ENCODE results near the gene WIPF2. TPM values are rescaled to one million over a fixed set of nuclear protein-coding genes. Genes with fewer than 3 reads are reported as not detected.
A peak's percentile ranks its signal among the peaks of the same experiment; 100 is the strongest.
"Not testable (repeated sequence)": the region's sequence is repeated elsewhere in the genome, so short reads cannot be mapped to it uniquely, and the experiment has no call there.

Gene WIPF2
- polyA plus RNA-seq, 6 donors from 2014 or later, result 2.9 to 11.4 (median 9.2) TPM

DNA sequence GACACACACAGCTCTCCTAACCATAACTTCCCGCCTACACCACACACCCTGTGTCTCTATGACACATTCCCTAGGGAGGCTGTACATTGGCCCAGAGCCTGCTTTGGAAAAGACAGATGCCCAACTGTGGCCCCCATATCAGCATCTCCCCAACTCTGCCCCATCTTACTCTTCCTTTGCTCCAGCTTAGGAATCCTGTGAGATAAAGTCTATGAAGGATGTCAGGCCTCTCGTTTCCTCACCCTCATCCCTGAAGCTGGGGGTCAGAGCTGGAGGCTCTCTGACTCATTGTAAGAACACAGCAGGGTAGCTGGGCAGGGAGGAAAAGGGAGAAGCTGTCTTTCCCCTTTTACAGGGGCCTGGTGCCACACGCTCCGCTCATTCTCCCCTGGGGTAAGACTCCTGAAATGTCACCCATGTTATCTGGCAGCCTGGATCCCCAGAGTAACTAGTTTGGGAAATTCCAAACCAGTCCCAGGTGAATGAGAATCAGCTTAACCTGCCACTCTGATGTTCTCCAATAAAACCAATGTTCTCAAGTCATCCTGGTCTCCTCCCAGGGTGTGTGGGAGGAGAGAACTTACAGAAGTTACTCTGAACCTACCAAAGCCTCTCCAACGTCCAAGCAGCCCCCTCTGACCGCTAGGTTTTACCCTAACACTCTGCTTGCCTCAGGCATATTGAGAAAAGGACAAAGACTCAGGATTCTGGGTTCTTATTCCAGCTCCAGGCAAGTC lies 39.0 kb upstream of the WIPF2 start:
- Mint-ChIP-seq H3K4me1 (peaks cover 11 to 14% (median 12%) of the 10 kb centered on the region in 3 donors), H3K27me3 (no peaks in the 10 kb centered on the region), H3K9me3 (no peaks in the 10 kb centered on the region), H3K36me3 (no peaks in the 10 kb centered on the region), H3K27ac (peak overlapping the region in 2 of 6 donors; percentile 39 to 44), H3K4me3 (peak overlapping the region in 4 of 8 donors; percentile 10 to 65 (median 51))
- DNase-seq (no peak), ATAC-seq (ENCODE audit: low read depth in 2 of 2) (no peak)

DNA sequence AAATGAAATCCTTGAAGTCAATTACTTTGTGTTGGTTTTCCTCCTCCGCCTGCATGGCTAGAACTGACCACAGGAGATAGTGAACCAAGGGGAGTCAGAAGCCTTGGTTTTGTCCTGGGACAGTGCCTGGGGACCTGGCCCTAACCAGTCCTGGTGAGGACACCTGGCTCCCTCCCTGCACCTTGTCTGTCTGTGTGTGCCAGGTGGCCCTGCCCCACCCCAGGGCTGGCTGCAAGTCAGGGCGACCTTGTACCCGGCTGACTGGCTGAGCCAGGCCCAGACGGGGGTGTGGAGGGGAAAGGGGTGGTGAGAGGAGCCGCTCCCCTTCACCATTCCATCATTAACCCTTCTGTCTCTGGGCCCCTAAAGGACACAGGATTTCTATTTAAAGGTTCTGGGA lies 38.4 kb upstream of the WIPF2 start:
- Mint-ChIP-seq H3K4me3 (peak overlapping the region in 1 of 8 donors; percentile 15), H3K4me1 (peaks cover 11 to 14% (median 12%) of the 10 kb centered on the region in 3 donors), H3K36me3 (no peaks in the 10 kb centered on the region), H3K27ac (peak overlapping the region in 1 of 6 donors; percentile 27), H3K27me3 (no peaks in the 10 kb centered on the region), H3K9me3 (no peaks in the 10 kb centered on the region)
- no peak for DNase-seq
- no peak for ATAC-seq (ENCODE audit: low read depth in 2 of 2)

DNA sequence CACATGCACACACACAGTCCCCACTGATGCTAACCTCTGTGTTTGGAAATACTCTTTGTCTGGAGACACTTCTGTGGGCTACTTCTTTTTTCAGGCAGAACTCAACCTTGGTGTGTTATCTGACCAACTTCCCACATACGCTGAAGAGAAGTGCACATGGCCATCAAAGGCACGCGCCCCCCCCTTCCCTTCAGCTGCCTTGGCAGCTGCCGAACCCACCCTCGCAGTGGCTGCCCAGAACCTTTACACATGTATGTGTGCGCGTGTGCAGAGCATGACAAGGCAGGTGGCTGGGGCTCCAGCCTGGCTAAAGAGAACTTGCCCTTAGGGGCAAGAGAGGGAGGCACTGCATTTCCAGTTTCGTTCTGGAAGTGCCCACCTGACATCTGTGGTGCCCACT lies 37.9 kb upstream of the WIPF2 start:
- H3K4me3 Mint-ChIP-seq, result no peak overlapping the region
- no peak for ATAC-seq (ENCODE audit: low read depth in 2 of 2)

DNA sequence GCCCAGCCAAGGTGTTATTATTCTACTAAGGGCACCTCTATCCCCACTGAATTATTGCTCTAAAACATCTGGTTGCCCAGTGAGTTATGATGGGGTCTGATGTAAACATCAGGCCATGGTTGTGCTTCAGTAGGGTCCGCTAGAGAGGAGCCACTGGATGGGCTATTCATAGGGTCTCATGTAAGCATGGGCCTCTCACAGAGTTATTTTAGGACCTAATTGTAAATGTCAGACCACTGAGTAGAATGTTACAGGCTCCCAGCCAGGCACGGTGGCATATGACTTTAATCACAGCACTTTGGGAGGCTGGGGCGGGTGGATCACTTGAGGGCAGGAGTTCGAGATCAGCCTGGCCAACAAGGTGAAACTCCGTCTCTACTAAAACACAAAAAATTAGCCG lies 36.5 kb upstream of the WIPF2 start:
- no peaks in the 10 kb centered on the region for H3K36me3 Mint-ChIP-seq
- H3K27me3 Mint-ChIP-seq, result no peaks in the 10 kb centered on the region
- no peaks in the 10 kb centered on the region for H3K9me3 Mint-ChIP-seq
- H3K4me1 Mint-ChIP-seq, result peaks cover 3 to 5% (median 5%) of the 10 kb centered on the region in 3 donors
- no peak for DNase-seq
- H3K4me3 Mint-ChIP-seq, result no peak overlapping the region
- no peak for ATAC-seq (ENCODE audit: low read depth in 2 of 2)
- H3K27ac Mint-ChIP-seq, result no peak overlapping the region

More for the DNA sequence above, 37.9 kb upstream of the WIPF2 start:
- H3K4me1 Mint-ChIP-seq, result peaks cover 11 to 14% (median 12%) of the 10 kb centered on the region in 3 donors
- H3K9me3 Mint-ChIP-seq, result no peaks in the 10 kb centered on the region
- no peak overlapping the region for H3K27ac Mint-ChIP-seq
- DNase-seq, result no peak
- H3K36me3 Mint-ChIP-seq, result no peaks in the 10 kb centered on the region
- H3K27me3 Mint-ChIP-seq, result no peaks in the 10 kb centered on the region

DNA sequence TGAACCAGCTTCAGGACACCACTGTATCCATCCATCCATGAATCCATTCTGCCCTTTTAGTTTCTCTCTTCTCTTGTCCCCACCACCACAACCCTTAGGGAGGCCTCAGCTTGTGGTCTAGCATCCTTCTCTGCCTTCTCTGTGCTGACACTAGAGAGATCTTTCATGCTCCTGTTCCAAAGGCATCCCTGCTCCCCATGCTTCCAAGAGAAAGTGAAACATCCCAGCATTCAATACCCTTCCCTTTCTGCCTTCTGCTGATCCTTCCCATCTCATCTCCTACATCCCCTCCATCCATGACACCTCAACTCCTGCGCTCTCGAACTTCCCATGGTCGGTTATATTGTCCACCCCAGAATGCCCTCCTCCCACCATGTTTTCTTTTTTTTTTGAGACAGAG lies 31.9 kb upstream of the WIPF2 start:
- Mint-ChIP-seq H3K4me3 (peak overlapping the region in 1 of 8 donors; percentile 3), H3K27ac (peak overlapping the region in 1 of 6 donors; percentile 78), H3K36me3 (no peaks in the 10 kb centered on the region), H3K27me3 (no peaks in the 10 kb centered on the region), H3K4me1 (peaks cover 8 to 18% (median 11%) of the 10 kb centered on the region in 3 donors), H3K9me3 (no peaks in the 10 kb centered on the region)
- DNase-seq (no peak), ATAC-seq (ENCODE audit: low read depth in 2 of 2) (no peak)

DNA sequence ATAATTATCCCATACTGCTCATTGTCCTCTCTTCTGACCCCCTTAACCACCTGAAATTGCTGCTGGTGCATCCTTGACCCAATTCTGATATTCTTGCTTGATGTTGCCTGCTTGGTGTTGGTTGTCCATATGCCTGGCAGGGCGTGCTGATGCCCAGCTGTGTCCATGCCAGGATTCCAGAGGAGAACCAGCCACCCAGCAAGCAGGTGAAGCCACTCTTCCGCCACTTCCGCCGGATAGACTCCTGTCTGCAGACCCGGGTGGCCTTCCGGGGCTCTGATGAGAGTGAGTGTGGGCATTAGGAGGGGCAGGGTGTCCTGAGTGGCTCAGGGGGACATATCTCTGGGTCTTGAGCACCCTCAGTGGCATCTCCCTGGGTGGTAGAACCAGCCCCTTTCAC lies 30.4 kb upstream of the WIPF2 start:
- H3K4me3 Mint-ChIP-seq, result peak overlapping the region in 1 of 8 donors; percentile 68
- no peaks in the 10 kb centered on the region for H3K36me3 Mint-ChIP-seq
- H3K27me3 Mint-ChIP-seq, result peaks cover 0 to 6% (median 0%) of the 10 kb centered on the region in 3 donors
- H3K27ac Mint-ChIP-seq, result peak overlapping the region in 1 of 6 donors; percentile 34
- no peaks in the 10 kb centered on the region for H3K9me3 Mint-ChIP-seq
- H3K4me1 Mint-ChIP-seq, result peaks cover 8 to 19% (median 11%) of the 10 kb centered on the region in 3 donors
- no peak for DNase-seq
- ATAC-seq (ENCODE audit: low read depth in 2 of 2), result no peak

DNA sequence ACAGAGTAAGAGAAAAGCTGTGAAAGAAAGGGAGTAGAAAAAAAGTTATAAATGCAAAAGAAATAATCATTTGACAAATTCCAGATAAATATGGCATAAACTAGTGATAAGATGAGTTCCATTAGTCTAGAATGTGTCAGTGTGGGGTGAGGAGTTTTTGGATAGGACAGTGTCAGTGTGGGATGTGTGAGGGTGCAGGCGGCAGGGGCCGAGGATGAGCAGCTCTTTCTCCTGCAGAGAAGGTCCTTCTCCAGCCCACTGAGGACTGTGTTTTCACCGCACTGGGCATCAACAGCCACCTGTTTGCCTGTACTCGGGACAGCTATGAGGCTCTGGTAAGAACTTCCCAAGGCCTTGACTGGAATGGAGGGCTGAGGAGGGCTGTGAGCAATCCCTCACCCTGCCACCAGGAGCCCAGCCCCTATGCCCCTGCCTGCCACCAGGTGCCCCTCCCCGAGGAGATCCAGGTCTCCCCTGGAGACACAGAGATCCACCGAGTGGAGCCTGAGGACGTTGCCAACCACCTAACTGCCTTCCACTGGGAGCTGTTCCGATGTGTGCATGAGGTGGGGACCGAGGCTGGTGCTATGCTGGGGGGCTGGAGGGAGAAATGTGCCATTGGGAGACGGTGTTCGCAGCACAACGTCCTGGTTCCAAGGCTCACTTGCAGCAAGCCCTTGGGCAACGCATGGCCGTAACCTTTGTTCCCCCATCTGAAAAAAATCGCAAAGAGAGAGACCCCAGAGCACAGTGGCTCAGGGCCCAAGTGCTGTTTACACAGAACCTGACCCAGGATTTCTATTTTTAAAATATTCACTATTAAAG lies 28.7 kb upstream of the WIPF2 start:
- peak; percentile 31 for DNase-seq
- peak overlapping the region; percentile 85 to 98 (median 94) for H3K4me3 Mint-ChIP-seq
- no peaks in the 10 kb centered on the region for H3K9me3 Mint-ChIP-seq
- no peak overlapping the region for H3K27ac Mint-ChIP-seq
- H3K27me3 Mint-ChIP-seq, result peaks cover 0 to 6% (median 0%) of the 10 kb centered on the region in 3 donors
- peaks cover 8 to 19% (median 11%) of the 10 kb centered on the region in 3 donors for H3K4me1 Mint-ChIP-seq
- ATAC-seq (ENCODE audit: low read depth in 2 of 2), result peak; percentile 67 to 69
- H3K36me3 Mint-ChIP-seq, result no peaks in the 10 kb centered on the region

DNA sequence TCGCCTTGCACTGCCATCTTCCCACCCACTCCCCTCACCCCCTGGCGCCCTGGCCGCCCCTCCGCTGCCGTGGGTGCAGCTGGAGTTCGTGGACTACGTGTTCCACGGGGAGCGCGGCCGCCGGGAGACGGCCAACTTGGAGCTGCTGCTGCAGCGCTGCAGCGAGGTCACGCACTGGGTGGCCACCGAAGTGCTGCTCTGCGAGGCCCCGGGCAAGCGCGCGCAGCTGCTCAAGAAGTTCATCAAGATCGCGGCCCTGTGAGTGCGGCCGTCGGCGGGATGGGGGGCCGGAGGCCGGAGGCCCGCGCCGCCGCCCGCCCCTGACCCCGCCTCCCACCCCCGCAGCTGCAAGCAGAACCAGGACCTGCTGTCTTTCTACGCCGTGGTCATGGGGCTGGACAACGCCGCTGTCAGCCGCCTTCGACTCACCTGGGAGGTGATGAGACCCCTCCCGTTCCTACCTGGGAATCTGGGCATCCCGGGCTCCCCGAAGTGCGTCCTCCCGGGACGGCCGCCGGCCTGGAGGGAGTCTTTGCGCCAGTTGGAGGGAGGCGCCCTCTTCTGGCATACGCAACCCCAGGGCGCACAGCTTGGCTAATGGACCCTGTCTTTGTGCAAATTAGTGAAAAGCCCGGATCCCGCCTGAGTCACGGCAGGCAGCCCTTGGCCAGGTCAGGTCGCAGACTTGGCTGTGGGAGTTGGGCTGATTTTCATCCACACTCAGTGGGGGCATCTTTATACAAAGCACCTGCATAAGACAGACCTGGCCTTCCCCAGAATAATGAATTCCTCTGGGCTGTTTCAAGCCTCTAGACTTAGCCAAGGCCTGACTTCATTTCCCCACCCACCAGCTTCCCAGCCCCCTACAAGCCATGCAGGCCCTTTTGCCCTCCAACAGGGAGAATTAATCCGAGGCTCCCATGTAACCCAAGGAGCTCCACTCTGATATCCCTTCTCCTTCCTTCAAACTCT lies 27.6 kb upstream of the WIPF2 start:
- Mint-ChIP-seq H3K36me3 (no peaks in the 10 kb centered on the region), H3K4me3 (peak overlapping the region; percentile 94 to 98 (median 96)), H3K27ac (peak overlapping the region in 5 of 6 donors; percentile 57 to 87 (median 81)), H3K9me3 (no peaks in the 10 kb centered on the region), H3K27me3 (peaks cover 0 to 6% (median 3%) of the 10 kb centered on the region in 3 donors), H3K4me1 (peaks cover 8 to 19% (median 11%) of the 10 kb centered on the region in 3 donors)
- DNase-seq (peak; percentile 67), ATAC-seq (ENCODE audit: low read depth in 2 of 2) (peak; percentile 89)

DNA sequence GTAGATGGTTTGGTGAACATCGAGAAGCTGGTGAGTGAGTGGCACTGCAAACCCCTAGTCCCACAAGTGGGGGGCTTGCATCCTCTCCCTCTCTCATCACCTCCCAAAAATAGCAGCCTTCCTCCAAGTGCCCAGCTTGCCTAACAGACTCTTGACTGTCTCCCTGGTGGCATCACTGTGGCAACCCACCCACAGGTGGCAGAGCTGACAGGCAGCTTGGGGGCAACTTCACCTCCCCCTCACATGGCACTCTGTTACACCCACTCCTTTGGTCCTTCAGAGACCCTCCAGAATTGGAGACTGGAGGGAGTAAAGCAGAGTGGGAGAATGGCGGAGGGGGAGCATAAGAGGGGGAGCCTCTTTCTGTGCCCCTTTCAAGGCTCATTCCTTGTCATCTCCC lies 26.1 kb upstream of the WIPF2 start:
- Mint-ChIP-seq H3K4me1 (peaks cover 8 to 19% (median 11%) of the 10 kb centered on the region in 3 donors), H3K4me3 (peak overlapping the region in 4 of 8 donors; percentile 13 to 64 (median 46)), H3K27ac (peak overlapping the region in 1 of 6 donors; percentile 21), H3K27me3 (peaks cover 3 to 17% (median 8%) of the 10 kb centered on the region in 3 donors), H3K36me3 (no peaks in the 10 kb centered on the region), H3K9me3 (peaks cover 0 to 3% (median 0%) of the 10 kb centered on the region in 7 donors)
- ATAC-seq (ENCODE audit: low read depth in 2 of 2) (no peak), DNase-seq (no peak)

DNA sequence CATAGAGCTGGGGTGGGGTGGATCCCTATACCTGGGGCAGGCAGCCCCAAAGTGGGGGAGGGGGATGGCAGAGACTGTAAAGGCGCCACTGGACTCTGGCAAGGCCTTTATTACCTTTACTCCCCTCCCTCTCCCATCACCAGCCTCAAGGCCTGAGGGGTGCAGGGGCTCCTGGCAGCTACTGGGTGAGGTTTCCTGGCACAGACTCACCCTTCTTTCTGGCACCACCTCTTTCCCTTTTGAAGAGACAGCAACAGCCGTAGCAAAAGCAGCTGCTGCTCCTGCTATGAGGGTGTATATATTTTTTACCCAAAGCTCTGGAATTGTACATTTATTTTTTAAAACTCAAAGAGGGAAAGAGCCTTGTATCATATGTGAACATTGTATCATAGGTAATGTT lies 24.3 kb upstream of the WIPF2 start:
- DNase-seq, result no peak

DNA sequence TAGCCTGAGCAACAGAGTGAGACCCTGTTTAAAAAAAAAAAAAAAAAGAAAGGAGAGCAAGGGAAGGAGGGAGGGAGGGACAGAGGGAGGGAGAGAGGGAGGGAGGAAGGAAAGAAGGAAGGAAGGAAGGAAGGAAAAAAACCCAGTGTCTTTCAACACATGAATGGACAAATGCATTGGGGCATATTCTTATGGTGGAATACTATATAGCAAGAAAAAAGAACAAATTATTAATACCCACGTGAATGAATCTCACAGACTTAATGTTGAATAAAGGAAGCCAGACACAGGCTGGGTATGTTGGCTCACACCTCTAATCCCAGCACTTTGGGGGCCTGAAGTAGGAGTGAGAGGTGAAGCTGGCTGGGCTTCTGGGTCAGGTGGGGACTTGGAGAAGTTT lies 21.6 kb upstream of the WIPF2 start:
- DNase-seq (no peak), ATAC-seq (ENCODE audit: low read depth in 2 of 2) (no peak)
- H3K9me3 Mint-ChIP-seq, result peaks cover 0 to 3% (median 0%) of the 10 kb centered on the region in 7 donors
- H3K27me3 Mint-ChIP-seq, result peaks cover 8 to 22% (median 12%) of the 10 kb centered on the region in 3 donors
- peaks cover 0 to 5% (median 4%) of the 10 kb centered on the region in 3 donors for H3K4me1 Mint-ChIP-seq
- H3K27ac Mint-ChIP-seq, result no peak overlapping the region
- no peaks in the 10 kb centered on the region for H3K36me3 Mint-ChIP-seq
- no peak overlapping the region for H3K4me3 Mint-ChIP-seq

More for the DNA sequence above, 24.3 kb upstream of the WIPF2 start:
- no peak overlapping the region for H3K27ac Mint-ChIP-seq
- no peaks in the 10 kb centered on the region for H3K36me3 Mint-ChIP-seq
- peaks cover 8 to 19% (median 11%) of the 10 kb centered on the region in 3 donors for H3K4me1 Mint-ChIP-seq
- ATAC-seq (ENCODE audit: low read depth in 2 of 2), result no peak
- H3K9me3 Mint-ChIP-seq, result peaks cover 0 to 3% (median 0%) of the 10 kb centered on the region in 7 donors
- H3K27me3 Mint-ChIP-seq, result peaks cover 8 to 22% (median 8%) of the 10 kb centered on the region in 3 donors
- H3K4me3 Mint-ChIP-seq, result no peak overlapping the region

DNA sequence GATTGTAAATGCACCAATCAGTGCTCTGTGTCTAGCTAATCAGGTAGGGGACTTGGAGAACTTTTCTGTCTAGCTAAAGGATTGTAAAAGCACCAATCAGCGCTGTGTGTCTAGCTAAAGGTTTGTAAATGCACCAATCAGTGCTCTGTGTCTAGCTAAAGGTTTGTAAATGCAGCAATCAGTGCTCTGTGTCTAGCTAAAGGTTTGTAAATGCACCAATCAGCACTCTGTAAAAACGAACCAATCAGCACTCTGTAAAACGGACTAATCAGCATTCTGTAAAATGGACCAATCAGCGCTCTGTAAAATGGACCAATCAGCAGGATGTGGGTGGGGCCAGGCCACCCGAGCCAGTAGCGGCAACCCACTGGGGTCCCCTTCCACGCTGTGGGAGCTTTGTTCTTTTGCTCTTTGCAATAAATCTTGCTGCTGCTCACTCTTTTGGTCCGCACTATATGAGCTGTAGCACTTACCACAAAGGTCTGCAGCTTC lies 21.1 kb upstream of the WIPF2 start:
- not testable (repeated sequence) for DNase-seq; ATAC-seq (ENCODE audit: low read depth in 2 of 2); H3K4me3 Mint-ChIP-seq; H3K36me3 Mint-ChIP-seq; H3K9me3 Mint-ChIP-seq; H3K4me1 Mint-ChIP-seq
- Mint-ChIP-seq H3K27ac (peak overlapping the region in 1 of 6 donors; percentile 32), H3K27me3 (peaks cover 8 to 17% (median 12%) of the 10 kb centered on the region in 3 donors)
